ENCODE results near the gene PCNT. TPM values are rescaled to one million over a fixed set of nuclear protein-coding genes. Genes with fewer than 3 reads are reported as not detected.
A peak's percentile ranks its signal among the peaks of the same experiment; 100 is the strongest.

Gene PCNT
- total and polyA plus RNA-seq, 7 donors: 99.4 to 642 (median 248) TPM

DNA sequence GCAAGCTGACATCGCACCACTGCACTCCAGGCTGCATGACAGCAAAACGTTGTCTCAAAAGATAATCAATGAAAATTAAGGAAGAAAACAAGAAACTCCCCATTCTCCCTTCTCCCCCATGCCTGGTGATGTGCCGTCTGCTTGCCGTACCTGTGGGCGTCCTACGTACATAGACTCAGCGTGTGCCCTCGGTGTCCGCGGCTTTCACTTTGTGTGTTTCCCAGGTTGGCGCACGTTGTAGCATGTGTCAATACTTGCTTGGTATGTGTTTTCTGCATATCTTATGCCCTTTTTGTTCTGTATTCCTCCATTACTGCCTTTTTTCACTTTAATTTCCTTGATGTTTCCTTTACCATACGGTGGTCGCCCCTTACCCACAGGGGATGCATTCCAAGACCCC lies 53.8 kb downstream of the PCNT start:
- intact Hi-C loops (cut with DNase I): loop anchor here in 1 of 2 donors (2.0 kb wide), 2 partner anchors 15 to 29 kb away; no protein-coding TSS in a partner anchor
- Histone ChIP-seq H3K9me3 (no peaks in the 10 kb centered on the region), H3K4me3 (peak overlapping the region; percentile 60), H3K27me3 (ENCODE audit: insufficient read depth in 3 of 3, low read length in 2 of 3) (no peaks in the 10 kb centered on the region), H3K36me3 (ENCODE audit: insufficient read depth in 1 of 2, low read depth in 1 of 2) (peaks cover 9 to 25% of the 10 kb centered on the region in 2 donors), H3K4me1 (peaks cover 56% of the 10 kb centered on the region), H3K27ac (peak overlapping the region; percentile 96)
- TF ChIP-seq CTCF (IDR thresholded peaks at IDR 0.05): no peak
- DNase-seq (no peak), ATAC-seq (no peak)
- 78 to 89% (median 85%) methylated on average over 14 of the region's 14 CpGs for WGBS, 3 donors

GRCh38 chr21:46379105-46379504 lies 55.1 kb downstream of the PCNT start:
- no peak overlapping the region for H3K4me3 ChIP-seq
- no peak for TF ChIP-seq CTCF (IDR thresholded peaks at IDR 0.05)
- peaks cover 54% of the 10 kb centered on the region for H3K4me1 ChIP-seq
- H3K9me3 ChIP-seq: no peaks in the 10 kb centered on the region
- ATAC-seq (no peak), DNase-seq (no peak)
- H3K27ac ChIP-seq: peak overlapping the region; percentile 96
- 92 to 96% (median 92%) methylated on average over 19 of the region's 19 CpGs for WGBS, 3 donors
- peaks cover 9 to 22% of the 10 kb centered on the region in 2 donors for H3K36me3 ChIP-seq (ENCODE audit: insufficient read depth in 1 of 2, low read depth in 1 of 2)
- intact Hi-C loops (cut with DNase I): no loop called here
- H3K27me3 ChIP-seq (ENCODE audit: insufficient read depth in 3 of 3, low read length in 2 of 3): no peaks in the 10 kb centered on the region

DNA sequence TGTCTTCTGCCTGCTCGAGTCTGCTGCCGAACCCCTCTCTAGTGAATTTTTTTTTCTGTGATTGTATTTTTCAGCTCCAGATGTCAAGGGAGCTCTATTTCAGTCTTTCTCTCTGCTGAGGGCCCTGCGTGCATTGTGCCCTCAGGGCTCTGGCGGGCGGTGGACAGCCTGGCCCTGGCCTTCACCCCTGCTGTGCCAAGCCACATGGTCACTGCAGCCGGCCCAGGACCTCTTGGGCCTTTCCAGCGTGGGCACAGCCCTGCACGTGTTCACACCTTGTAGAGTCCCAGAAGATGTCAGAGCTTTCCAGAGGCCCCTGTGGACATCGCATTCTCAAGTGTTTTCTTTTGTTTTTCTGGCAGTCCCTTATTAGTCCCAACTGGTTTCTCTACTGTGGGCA lies 55.7 kb downstream of the PCNT start:
- H3K27me3 ChIP-seq (ENCODE audit: insufficient read depth in 3 of 3, low read length in 2 of 3): no peaks in the 10 kb centered on the region
- DNase-seq (peak in 1 of 2 donors; percentile 68), ATAC-seq (peak in 1 of 4 donors; percentile 21)
- no peaks in the 10 kb centered on the region for H3K9me3 ChIP-seq
- H3K27ac ChIP-seq: peak overlapping the region; percentile 96
- H3K4me1 ChIP-seq: peaks cover 50% of the 10 kb centered on the region
- intact Hi-C loops (cut with DNase I): no loop called here
- no peak overlapping the region for H3K4me3 ChIP-seq
- peaks cover 9 to 27% of the 10 kb centered on the region in 2 donors for H3K36me3 ChIP-seq (ENCODE audit: insufficient read depth in 1 of 2, low read depth in 1 of 2)
- TF ChIP-seq CTCF (IDR thresholded peaks at IDR 0.05): no peak
- WGBS, 3 donors: 51 to 64% (median 51%) methylated on average over 9 of the region's 9 CpGs

- Histone ChIP-seq H3K4me3 (no peak overlapping the region), H3K27me3 (ENCODE audit: insufficient read depth in 3 of 3, low read length in 2 of 3) (no peaks in the 10 kb centered on the region), H3K27ac (peak overlapping the region; percentile 46), H3K9me3 (no peaks in the 10 kb centered on the region), H3K36me3 (ENCODE audit: insufficient read depth in 1 of 2, low read depth in 1 of 2) (peaks cover 9 to 46% of the 10 kb centered on the region in 2 donors), H3K4me1 (peaks cover 56% of the 10 kb centered on the region)
- intact Hi-C loops (cut with DNase I): no loop called here
- 89 to 93% (median 91%) methylated on average over 5 of the region's 5 CpGs for WGBS, 3 donors
- no peak for DNase-seq
- no peak for TF ChIP-seq CTCF (IDR thresholded peaks at IDR 0.05)
- no peak for ATAC-seq
These were observed 57.6 kb downstream of the PCNT start for GRCh38 chr21:46381541-46381940.

GRCh38 chr21:46384556-46384955 lies 60.6 kb downstream of the PCNT start:
- H3K36me3 ChIP-seq (ENCODE audit: insufficient read depth in 1 of 2, low read depth in 1 of 2): peaks cover 9 to 66% of the 10 kb centered on the region in 2 donors
- intact Hi-C loops (cut with DNase I): no loop called here
- no peaks in the 10 kb centered on the region for H3K9me3 ChIP-seq
- no peak overlapping the region for H3K4me3 ChIP-seq
- H3K27me3 ChIP-seq (ENCODE audit: insufficient read depth in 3 of 3, low read length in 2 of 3): no peaks in the 10 kb centered on the region
- DNase-seq (peak in 1 of 2 donors; percentile 28), ATAC-seq (no peak)
- TF ChIP-seq CTCF (IDR thresholded peaks at IDR 0.05): no peak
- 97 to 98% (median 98%) methylated on average over 24 of the region's 24 CpGs for WGBS, 3 donors
- no peak overlapping the region for H3K27ac ChIP-seq
- H3K4me1 ChIP-seq: peaks cover 32% of the 10 kb centered on the region

All from psoas muscle (tissue), 8 donors.